NCI-H1694 treated with DMSO at 0.1 percent for 48 hours (cell line): ENCODE measurements around the gene ARHGAP19.

Experiments
- DNase-seq: peaks from one replicate; lab custom pipeline; 2025; lab: John Stamatoyannopoulos, UW

ARHGAP19 gene

DNA sequence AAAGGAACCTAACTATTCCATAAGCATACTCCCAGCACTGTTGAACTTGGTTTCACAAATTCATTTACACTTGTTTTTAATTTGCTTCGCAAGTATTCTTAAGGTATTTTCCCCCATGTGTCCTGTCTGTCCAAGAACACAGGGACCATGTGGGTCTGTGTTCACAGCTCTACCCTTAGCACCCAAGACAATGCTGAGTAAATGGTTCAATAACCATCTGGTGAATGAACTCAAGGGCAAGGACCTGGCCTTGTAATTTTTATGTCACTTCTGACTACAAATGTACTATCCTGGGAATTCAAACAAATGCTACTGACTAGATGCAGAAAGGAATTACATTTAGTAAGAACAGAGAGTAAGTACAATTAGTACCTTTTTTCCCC is 63.7 kb downstream of the ARHGAP19 start:
- DNase-seq = no peak

DNA sequence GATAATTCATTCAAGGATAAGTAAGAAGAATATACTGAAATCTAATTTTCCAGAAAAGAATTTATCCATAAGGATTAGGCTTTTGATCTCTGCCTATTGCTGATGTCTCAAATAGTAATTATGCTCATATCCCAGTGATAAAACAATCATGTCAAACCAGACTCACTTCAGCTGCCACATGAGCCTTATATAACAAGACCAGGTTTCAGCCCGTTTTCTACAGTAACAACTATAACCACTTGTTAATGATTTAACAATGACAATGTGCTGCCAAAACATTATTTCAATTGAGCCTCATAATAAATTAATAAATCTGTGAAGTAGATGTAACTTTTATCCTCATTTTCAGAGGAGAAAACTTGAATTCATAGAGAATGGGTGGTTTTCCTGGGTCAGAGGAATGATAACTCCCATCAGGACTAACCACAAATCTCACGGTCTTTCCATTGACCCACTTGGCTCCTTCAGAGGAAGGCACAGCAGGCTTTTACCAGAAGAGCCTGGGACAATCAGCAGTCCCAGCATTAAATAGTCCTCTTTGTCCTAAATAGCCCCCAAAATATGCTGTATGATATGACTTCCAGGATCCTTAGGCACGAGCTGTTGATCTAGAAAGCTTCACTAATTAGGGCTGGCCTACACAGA is 64.2 kb downstream of the ARHGAP19 start:
- DNase-seq = no peak

DNA sequence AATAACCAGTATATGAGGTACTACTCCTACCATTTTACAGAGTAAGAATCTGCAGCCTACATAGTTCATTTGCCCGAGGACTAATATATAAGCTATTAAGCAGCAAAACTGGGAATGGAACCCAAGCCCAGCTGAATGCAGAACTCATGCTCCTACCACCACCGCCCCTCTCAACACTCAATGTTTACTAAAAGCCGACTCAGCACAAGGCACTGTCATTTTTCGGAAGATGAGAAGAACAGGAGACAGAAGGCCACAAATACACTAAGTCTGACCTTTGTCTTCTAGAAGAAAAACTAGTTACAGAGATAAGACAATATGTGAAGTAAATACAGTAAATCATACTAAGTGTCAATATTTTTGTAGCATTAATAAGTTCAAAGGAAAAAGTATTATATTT is 66.0 kb downstream of the ARHGAP19 start:
- no peak for DNase-seq

DNA sequence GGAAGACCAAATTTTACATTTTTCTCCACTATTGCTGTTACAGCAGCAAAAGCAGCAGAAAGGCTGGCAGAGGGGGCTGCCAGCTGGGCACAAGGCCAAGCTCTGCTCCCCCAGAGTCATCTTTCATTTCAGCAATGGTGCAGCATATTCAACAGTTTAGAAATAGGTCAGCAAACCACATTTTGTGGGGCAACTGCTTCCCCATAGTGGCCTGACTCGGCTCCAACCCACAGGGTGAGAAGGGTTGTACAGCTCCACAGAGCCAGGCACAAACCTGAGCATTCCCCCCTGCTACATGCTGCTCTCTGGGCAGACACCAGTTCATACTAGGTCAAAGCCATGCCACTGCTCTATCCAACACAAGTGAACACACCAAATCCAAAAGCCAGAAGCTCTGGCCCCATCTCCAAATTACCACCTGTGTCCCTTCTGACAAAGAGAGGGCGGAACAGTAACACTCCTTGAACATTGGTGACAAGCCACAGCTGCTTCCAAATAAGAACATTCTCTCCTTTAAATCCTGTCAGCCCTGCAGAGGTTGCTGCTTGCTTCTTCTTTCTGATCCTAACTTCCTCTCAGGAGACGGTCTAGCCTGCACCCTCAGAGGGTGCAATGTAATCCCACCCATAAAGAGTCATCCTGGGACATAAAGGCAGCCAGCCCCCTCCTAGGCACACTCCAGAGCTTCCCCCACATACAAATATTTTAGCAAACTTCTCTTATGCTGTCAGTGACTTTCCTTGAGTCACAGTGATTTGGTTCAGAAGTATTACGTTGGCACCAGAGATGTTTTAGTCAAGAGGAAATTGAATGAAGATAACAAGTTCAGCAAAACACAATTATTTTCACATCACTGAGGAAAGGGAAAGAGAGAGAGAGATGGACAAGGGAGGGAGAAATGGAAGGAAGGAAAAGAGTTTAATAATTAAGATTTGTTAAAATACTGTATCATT is 67.7 kb downstream of the ARHGAP19 start:
- no peak for DNase-seq

DNA sequence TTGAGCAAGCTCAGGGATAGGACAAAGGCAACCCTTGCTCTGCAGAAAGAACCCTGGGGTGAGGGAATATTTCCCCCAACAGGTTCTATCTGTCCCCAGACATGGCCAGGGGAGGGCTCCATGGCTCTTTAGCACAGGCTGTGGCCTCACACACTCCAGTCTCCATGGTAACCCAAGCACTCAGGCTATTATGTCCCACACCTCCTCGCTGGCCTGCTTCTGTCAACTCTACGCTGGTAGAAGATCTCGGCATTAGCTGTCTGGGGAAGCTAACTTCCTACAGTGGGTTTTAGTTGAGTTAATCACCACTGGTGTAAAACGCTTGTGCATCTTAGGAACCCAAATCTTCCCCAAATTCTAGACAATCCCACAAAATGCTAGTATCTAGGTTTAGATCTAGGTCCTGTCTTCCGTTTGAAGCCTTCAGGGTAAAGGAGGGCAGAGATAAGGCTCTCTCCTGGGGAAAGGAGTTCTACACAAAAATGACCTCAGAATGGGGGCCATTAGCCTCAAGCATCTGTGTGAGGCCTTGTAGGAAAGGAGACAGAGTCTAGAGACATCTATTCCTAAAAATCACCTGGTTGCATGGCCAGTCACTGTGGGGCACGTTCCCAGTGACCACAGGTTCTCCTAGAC is 70.0 kb downstream of the ARHGAP19 start:
- no peak for DNase-seq

DNA sequence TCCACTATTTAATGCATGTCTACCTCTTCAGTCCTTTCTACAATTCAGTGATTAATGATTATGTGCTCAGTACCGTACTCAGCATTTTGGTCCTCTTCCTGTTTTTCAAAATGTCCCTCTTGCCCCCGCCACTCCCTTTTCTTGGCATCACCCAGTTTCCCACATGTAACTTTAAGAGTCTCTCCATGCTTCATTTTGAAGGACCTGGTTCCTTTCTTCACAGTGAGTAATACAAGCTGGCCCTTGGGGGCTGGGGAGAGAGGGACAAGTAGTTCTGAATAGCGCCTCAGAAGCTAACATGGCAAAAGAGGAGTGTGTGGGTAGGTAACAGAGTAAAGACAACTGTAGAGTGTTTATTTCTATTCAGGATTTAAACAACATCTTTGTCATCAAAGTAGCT is 72.1 kb downstream of the ARHGAP19 start:
- DNase-seq = no peak

DNA sequence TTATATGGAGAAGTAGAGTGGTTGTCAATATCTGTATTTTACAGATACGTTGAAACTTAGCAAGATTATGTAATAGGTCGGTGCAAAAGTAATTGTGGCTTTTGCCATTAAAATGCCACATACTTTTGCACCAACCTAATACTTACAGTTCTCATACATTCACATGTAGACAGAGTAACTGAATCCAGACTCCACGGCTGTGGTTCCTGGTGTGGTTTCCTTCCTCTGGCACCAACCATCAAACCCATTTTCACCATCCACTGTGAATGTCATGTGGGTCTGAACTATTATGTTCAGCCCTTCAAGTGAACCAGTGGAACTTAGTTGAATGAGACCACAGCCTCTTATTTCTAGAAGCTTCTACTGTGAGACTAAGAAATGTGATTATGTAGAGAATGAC is 75.1 kb downstream of the ARHGAP19 start:
- DNase-seq = no peak

DNA sequence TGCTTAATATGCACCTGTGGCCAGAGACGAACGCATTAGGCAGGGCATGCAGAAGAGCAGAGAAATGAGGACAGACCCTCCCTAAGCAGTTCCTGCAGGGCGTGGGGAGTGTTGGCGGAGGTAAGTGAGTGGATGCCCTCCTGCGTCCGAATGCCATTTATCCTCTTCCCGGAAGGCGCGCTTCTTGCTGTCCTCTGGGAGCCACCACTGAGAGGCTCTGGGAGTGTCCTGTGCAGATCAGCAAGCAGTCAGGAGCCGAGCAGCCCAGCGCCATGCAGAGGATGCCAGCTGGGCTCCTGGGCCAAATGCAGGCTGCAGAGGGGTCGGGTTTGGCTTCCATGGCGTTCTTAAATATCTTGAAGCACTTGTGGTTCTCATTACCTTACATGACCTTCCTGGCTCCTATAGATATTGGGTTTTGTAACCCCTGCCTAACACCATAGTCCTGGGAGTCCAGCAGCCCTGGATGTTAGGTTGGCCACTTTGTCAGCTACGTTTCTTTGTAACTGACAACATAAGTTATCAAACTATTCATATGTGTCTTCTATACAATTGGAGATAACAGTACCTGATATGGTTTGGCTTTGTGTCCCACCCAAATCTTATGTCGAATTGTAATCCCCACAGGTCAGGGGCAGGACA is 76.7 kb downstream of the ARHGAP19 start:
- no peak for DNase-seq

DNA sequence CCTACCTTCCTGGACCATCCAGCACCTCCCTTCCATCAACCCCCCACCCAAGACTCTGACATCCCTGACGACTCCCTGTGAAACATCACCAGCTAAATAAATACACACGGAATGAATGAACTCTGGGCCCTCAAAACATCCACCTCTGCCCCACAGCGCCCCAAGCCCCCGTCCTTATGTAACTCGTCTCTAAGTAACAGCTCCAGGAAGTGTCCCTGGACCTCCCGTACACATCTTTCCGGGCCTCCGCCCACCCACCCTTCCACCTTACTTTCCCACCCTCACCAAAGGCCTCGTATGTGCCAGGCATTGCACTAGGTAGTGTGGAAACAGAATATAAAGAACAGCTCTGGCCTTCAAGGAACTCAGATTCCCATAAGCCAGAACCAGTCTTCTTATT is 79.0 kb downstream of the ARHGAP19 start:
- no peak for DNase-seq

DNA sequence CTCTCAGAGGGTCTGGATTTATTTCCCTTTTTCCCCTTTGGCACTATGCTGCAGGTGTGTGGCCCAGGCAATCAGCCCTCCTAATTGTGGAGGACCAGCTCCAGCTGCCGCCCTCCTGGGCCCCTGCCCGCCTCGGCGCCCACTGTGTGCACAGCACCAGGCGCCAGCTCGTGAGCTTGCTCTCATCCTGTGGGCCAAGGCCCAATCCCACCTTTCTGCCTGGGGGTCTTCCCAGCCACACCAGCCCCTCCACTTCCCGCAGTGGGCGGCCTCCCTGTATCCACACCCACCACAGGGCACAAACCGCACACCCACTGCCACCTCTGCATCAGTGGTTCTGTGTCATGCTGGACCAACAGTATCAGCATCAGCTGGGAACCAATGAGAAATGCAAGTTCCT is 81.2 kb downstream of the ARHGAP19 start:
- DNase-seq = no peak

DNA sequence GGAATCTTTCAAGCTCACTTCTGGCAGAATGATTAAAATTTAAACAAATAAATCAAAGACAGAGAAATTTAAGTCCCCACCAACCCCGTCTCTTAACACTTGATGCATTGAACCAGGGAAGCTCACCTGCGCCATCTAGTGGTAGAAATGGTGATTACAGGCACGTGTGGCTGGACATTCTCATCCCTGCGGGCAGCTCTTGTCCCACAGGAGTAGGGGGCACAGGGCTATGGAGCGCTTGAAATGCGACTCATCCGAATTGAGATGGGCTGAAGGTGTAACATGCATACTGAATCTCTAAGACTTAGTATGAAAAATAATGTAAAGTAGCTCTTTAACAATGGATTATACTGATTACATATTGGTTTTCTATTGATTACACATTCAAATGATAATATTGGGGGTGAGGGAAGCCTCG is 81.9 kb downstream of the ARHGAP19 start:
- DNase-seq = peak; percentile 61

DNA sequence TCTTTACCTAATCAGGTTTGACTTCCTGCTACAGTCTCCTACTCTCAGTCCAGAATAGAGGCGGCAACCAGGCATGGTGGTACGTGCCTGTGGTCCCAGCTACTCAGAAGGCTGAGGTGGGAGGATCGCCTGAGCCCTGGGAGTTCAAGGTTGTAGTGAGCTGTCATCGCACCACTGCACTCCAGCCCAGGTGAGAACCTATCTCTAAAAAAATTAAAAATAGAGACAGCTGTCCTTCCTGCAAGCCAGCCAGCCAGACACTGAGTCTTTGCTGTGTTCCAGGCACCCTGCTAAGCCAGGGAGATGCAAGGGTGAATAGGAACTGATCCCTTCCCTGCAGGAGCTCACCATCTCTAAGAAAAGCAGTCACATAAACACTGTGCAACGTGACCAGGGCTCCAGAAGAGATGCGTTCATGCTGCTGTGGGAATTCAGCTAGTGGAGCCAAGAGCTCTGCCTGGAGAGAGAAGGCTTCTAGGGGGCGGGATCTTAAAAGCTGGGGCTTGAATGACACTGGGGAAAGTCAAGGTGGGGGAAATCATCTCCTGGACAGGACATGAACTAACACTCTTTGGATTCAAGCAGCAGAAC is 84.6 kb downstream of the ARHGAP19 start:
- no peak for DNase-seq

DNA sequence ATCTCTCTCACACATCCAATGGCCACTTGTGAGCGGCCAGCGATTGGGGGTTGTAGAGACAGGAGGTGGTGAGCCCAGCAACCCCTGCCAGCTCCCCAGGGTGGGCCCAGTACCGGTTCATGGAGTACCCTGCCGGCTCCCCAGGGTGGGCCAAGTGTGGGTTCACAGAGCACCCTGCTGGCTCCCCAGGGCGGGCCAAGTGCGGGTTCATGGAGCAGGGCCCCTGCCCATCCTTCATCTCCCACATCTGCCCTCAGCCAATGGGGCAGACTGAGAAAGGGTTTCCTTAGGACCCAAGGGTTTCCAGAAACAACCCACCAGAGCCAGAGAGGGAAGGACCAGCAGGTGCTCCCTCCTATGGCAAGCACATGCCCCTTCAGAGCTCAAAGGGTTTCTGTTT is 85.3 kb downstream of the ARHGAP19 start:
- DNase-seq = no peak

DNA sequence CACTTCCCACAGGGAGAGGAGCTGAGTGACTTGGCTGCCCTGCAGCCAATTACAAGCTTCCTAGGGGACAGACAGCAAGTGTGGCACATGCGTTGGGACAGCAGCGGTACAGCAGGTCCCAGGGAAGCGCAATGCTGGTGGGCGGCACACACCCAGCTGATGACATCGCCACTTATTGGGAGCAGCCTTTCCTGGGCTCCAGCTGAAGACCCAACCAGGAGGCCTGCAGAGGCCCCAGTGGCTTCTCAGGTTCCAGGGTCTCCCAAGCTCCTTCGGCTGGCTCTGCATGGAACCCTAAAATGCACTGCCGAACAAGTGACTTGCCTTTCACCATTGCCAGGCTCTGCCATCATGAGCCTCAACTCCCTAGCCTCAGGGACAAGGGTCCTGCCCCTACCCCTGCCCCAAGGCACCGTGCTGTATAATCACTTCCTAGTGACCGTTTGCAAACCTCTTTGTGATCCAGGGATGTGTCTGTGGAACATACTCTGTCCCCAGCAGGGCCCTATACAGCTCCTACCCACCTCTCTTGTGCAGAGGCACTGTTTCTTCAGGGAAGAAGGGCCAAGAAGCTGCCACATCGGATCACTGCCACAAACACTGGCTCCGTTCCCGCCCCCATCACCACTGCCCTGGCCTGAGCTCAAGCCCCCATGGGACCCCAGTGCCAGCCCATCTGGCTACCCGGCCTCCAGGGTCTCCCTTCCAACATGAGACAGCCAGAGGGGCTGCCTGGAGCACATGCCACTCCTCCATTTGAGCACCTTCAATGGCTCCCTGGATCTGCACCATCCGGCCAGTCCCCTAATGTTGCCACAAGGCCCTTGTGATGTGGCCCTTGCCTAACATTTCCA is 87.4 kb downstream of the ARHGAP19 start:
- DNase-seq = no peak

DNA sequence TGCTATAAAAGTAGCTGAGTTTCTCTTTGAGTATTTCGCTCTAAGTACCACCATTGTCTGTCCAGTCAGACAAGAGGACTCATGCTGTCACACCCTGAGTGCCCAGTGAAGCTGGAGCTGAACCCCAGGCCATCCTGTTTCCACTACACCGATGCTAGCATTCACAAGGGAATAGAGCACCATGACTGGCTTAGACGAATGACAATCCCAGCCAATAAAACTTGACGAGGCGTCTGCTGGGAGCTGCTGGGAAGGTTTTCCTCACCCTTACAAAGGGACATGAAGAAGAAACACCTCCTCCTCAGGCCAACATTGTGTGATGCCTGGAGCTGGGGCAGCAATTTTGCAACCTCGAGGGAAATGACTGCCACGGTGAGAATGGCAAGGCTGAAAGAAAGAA is 89.2 kb downstream of the ARHGAP19 start:
- no peak for DNase-seq

DNA sequence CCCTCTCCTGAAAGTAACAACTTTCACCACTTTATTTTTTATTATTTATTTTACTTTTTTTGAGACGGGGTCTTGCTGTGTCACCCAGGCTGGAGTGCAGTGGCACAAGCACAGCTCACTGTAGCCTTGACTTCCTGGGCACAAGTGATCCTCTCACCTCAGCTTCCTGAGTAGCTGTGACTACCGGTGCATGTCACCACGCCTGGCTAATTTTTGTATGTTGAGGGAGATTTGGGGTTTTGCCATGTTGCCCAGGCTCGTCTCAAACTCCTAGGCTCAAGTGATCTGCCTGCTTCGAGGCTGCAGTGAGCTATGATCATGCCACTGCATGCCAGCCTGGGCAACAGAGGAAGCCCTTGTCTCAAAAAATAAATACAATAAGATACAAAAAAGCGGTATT is 91.8 kb downstream of the ARHGAP19 start:
- DNase-seq = no peak

DNA sequence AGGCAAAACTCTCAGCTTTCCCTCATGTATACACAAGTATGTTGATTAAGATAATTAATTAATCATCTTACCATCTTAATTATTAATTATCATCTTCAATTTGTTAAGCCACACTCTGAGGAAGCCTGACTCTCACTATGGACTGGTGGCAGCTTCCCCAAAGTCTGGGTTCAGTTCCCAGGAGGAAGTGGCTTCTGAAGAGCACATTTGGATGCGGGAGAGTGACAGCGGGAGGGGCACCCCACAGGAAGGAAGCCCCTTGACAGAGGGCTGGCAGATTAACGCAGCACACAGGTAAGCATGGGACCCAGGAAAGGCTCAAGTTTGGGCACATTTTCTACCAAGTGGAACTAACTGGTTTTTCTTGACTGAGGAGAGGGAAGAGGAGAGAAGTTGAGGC is 93.3 kb downstream of the ARHGAP19 start:
- no peak for DNase-seq

DNA sequence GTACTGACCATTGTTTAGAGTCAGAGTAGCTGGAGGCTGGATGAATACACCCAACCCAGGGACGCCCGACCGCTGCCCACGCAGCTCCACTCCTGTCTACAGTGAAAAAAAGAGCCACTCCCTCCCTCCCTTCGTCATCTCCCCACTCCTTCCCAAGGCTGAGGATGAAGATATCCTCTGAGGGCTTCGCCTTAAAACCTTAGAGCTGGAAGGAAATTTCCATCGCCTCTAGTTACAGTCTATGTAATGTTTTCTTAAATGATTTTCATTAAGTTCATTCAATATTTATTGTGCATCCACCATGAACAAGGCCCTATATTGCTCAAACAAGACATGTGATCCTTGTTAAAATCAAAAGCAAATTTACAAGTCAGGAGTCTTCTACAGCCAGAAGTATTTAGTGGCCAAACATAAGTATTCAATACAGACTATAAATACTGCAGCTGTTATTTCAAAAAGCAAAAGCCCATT is 95.4 kb downstream of the ARHGAP19 start:
- DNase-seq = no peak

DNA sequence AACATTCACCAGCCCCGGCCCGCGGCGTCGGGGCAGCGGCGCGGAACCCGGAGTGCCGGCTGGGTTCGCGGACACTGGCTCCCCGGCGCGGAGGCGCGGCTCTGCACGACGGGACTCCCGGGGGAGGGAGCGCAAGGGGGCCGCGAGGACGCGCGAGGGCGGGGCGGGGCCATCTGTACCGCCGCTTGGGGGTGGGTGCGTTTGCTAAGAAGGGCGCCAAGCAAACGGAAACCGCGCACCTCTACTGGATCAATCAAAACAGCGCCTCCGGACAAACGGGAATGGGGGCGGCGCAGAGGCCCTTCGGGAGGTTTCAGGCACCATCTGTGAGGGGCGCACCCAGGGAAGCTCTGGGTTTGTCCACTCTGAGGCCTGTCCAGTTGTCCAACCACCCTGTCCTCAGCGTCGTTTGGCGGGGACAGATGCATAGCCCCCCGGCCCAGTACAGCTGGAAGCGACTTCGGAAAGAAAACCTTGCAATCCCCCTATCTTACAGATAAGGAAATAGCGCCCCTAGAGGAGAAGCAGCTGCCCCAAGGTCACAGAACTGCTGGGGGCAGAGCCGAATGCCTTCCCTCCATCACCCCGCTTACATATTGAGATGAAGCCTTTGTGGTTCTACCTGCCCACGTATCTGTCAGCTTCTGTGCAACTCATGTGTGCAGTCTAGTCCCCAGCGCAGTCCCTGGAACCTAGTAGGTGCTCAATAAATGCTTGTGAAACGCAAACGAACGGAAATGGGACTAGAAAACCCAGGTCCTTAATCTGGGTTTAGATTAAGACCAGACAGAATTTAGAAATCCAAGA is 96.0 kb downstream of the ARHGAP19 start:
- peak; percentile 76 for DNase-seq

DNA sequence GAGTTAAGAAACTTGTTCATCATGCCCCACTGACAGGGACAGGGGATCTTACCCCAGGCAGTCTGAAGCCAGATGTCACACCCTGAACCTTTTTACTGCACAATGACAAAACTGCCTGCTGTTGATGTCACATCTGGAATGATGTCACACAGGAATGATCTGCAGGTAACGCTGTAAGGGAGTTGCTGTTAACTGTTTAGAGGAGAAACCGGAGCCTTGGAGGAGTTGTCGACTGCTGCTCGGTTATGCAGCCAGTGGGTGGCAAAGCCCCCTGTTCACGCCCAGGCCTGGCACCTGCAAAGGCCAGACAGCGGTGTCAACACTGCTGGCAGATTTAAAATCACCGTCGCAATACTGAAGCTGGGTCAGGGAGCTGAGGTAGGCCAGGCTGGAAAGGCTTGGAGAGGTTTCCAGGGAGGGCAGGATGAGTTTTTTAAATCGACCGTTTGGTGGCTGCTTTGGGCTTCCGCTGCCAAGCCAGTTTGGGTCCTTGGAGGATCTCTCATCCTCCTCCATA is 96.7 kb downstream of the ARHGAP19 start:
- DNase-seq = no peak
